AG10803 (cell line): ENCODE data around the gene RAD17.

ENCODE experiments used
- DNase-seq: peaks from one replicate; pipeline ENCODE4 v3.0.0; 2010; ENCODE audit warnings: low read depth
- H3K4me3 ChIP-seq: 2 replicates; pipeline ENCODE4 v1.5.1; 2011; ENCODE audit warnings: mild to moderate bottlenecking, low read length, control low read depth
- TF ChIP-seq, protein P1 (sequence below): conservative IDR thresholded peaks from 2 replicates; pipeline ENCODE4 v1.5.1; 2011; ENCODE audit warnings: mild to moderate bottlenecking, low read length, control low read depth, inconsistent platforms

The RAD17 gene

DNA sequence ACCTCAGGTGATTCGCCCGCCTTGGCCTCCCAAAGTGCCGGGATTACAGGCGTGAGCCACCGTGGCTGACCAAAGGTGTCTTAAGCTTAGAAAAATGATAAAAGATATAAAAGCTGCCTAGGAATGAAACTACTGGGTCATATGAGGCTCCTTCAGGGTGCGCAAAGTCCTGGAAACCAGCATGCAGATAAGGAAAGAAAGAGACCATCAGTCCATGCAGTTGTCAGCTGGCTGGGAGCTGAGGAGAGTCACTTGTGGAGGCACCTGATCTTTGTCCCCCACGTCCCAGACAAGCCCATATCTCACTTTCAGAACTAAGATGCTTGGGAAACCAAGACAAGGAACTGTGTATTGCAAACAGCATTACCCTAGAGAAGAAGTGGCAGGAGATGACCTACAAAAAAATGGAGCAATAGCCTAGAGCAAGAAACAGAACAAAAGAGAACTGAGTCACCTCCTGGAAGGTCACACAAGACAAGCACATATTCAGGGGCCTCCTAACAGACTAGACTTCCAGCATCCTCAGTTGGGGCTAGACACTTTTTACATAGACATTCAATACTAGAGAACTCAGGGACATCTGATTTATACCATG lies 34.2 kb upstream of the RAD17 start:
- H3K4me3 ChIP-seq = no peak overlapping the region
- no peak for DNase-seq
- TF ChIP-seq, protein P1, sequence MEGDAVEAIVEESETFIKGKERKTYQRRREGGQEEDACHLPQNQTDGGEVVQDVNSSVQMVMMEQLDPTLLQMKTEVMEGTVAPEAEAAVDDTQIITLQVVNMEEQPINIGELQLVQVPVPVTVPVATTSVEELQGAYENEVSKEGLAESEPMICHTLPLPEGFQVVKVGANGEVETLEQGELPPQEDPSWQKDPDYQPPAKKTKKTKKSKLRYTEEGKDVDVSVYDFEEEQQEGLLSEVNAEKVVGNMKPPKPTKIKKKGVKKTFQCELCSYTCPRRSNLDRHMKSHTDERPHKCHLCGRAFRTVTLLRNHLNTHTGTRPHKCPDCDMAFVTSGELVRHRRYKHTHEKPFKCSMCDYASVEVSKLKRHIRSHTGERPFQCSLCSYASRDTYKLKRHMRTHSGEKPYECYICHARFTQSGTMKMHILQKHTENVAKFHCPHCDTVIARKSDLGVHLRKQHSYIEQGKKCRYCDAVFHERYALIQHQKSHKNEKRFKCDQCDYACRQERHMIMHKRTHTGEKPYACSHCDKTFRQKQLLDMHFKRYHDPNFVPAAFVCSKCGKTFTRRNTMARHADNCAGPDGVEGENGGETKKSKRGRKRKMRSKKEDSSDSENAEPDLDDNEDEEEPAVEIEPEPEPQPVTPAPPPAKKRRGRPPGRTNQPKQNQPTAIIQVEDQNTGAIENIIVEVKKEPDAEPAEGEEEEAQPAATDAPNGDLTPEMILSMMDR = no peak

DNA sequence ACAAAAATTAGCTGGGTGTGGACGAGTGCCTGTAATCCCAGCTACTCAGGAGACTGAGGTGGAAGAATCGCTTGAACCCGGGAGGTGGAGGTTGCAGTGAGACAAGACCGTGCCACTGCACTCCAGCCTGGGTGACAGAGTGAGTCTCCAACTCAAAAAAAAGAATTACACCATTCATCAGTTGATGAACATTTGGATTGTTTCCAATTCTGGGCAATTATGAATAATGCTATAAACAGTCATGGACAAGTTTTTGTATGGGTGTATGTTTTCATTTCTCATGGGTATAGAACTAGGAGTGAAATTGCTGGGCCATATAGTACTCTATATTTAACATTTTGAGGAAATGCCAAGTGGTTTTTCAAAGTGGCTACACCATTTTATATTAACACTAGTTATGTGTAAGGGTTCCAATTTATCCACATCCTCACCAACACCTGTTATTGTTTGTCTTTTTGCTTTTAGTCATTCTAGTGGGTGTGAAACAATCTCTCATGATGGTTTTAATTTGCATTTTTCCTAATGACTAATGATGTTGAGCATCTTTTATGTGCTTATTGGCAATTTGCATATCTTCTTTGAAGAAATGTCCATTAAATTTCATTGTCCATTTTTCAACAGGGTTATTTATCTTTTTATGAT lies 28.0 kb upstream of the RAD17 start:
- TF ChIP-seq, protein P1 = no peak
- DNase-seq = no peak
- no peak overlapping the region for H3K4me3 ChIP-seq

DNA sequence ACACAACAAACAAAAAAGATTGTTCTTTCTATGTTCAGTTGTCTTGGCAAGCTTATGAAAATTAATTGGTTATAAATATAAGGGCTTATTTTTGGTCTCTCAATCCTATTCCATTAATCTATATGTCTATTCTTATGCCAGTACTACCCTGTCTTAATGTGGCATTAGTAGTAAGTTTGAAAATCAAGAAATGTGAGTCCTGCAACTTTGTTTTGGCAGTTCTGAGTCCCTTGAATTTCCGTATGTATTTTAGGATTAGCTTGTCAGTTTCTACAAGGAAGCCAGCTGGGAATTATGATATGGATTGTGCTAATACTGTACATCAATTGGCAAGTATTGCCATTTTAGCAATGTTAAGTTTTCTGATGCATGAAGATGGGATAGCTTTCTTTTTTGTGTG lies 26.5 kb upstream of the RAD17 start:
- no peak for DNase-seq
- H3K4me3 ChIP-seq = no peak overlapping the region
- TF ChIP-seq, protein P1 = no peak

DNA sequence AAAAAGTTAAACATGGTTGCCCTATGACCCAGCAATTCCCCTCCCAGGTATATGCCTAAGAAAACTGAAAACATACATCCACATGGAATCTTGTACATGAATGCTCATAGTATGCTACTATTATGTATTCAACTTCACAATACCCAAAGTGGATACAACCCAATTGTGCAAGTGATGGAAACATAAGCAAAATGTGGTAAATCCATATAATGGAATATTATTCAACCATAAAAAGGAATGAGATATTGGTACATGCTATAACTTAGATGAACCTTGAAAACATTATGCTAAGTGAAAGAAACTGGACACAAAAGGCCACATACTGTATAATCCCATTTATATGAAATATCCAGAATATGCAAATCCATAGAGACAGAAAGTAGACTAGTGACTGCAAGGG lies 19.0 kb upstream of the RAD17 start:
- no peak overlapping the region for H3K4me3 ChIP-seq
- TF ChIP-seq, protein P1 = no peak
- DNase-seq = no peak

DNA sequence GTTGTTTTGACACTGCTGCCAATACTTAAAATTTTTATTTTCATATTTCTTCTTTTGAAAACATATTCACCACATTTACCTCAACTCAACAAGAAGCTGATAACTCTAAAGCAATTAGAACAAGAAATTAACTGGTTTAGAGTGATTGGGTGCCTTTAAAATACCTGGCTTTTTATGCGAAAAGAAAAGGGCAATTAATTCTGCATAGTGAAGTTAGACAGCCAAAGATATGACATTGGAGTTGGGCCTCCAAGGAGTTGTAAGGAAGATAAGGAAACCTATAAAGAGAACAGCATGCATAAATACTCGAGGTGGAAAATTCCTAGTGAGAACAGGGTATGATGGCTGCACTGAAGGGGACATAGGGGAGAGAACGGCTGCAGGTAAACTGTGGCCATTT lies 9.9 kb upstream of the RAD17 start:
- H3K4me3 ChIP-seq = no peak overlapping the region
- TF ChIP-seq, protein P1 = no peak
- no peak for DNase-seq

DNA sequence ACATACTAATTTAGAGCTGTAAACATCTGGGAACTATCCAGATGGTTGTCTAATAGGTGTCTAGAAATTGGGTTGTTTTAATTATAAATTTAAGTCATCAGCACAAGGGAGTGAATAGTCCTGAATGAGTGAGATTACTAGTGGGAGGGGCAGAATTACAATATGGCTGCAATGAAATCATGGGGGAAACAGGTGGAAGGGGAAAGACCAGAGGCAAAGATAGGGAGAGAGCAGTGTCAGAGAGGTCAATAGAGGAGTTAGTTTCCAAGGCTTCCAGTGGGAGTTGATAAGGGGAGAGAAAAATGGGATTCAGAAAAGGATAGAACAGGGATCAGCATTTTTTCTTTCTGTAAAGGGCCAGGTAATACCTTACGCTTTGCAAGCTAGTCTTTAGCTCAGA lies 9.2 kb upstream of the RAD17 start:
- TF ChIP-seq, protein P1 = no peak
- H3K4me3 ChIP-seq = no peak overlapping the region
- DNase-seq = no peak

DNA sequence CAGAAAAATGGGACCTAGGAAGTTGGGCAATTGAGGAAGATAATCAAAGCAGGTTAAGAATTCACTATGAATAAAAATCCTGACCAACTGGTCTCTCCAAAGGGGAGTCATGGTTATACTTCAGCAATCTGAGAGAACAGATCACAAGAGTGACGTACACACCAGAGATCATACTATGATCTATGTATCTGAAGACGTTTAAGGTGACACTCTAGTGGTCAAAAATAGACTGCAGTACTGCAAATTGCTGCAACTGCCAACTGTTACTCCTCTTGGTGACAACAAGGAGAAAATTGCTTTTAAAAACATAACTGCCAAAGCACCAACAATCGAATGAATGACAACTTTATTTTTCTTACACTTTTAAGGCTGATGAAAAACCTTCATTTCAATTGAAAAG lies 5.2 kb upstream of the RAD17 start:
- TF ChIP-seq, protein P1 = peak; percentile 42
- no peak overlapping the region for H3K4me3 ChIP-seq
- peak; percentile 9 for DNase-seq
